ENCODE measurements around the gene SEMA4F.

Gene SEMA4F

GRCh38 chr2:74708883-74709282 is 54.8 kb downstream of the SEMA4F start:
- no peak for FAIRE-seq

GRCh38 chr2:74712223-74713053 is 58.4 kb downstream of the SEMA4F start:
- FAIRE-seq: no peak

- no peak for FAIRE-seq
These were observed 60.6 kb downstream of the SEMA4F start for GRCh38 chr2:74714691-74715080.

GRCh38 chr2:74715081-74715791 is 61.2 kb downstream of the SEMA4F start:
- peak; percentile 68 for FAIRE-seq

- no peak for FAIRE-seq
These were observed 61.8 kb downstream of the SEMA4F start for GRCh38 chr2:74715880-74716279.

GRCh38 chr2:74719066-74719465 is 65.0 kb downstream of the SEMA4F start:
- no peak for FAIRE-seq

- FAIRE-seq: peak; percentile 40
These were observed 67.3 kb downstream of the SEMA4F start for GRCh38 chr2:74721316-74721715.

- FAIRE-seq: no peak
These were observed 70.4 kb downstream of the SEMA4F start for GRCh38 chr2:74724496-74724895.

- FAIRE-seq: no peak
These were observed 71.2 kb downstream of the SEMA4F start for GRCh38 chr2:74725287-74725686.

GRCh38 chr2:74728842-74729241 is 74.8 kb downstream of the SEMA4F start:
- no peak for FAIRE-seq

- FAIRE-seq: no peak
These were observed 76.5 kb downstream of the SEMA4F start for GRCh38 chr2:74730530-74730929.
